ENCODE results near the gene INO80. TPM values are rescaled to one million over a fixed set of nuclear protein-coding genes. Genes with fewer than 3 reads are reported as not detected.
A peak's percentile ranks its signal among the peaks of the same experiment; 100 is the strongest.

Gene INO80
- total RNA-seq, 2 experiments from 2014 or later, result 21.8 to 22.1 TPM

DNA sequence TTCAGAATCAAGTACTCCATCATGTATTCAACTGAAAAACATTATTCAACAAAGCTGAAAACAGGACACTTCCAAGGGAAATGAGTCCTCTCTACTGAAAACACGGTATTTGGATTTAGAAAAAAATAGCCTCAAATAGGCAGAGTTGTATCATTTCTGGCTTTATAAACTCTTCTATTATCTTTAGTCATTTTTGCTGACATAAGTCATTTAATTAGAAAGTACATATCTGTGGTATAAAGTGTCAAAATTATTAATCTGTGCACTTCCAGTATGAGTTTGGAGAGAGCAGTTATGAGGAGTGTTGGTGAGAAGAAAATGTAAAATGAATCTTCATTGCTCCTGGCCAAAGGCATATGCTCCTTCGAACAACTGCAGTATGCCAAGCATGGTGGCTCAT is 59.3 kb downstream of the INO80 start:
- no peak for DNase-seq
- H3K4me1 Mint-ChIP-seq, result no peaks in the 10 kb centered on the region
- H3K9me3 Mint-ChIP-seq, result peaks cover 2% of the 10 kb centered on the region
- no peak overlapping the region for H3K27ac Mint-ChIP-seq
- H3K27me3 Mint-ChIP-seq, result no peaks in the 10 kb centered on the region
- no peak overlapping the region for H3K4me3 Mint-ChIP-seq
- POLR2A ChIA-PET, result no interaction called here
- CTCF ChIA-PET, result no interaction called here
- peaks cover 63% of the 10 kb centered on the region for H3K36me3 Mint-ChIP-seq (ENCODE audit: low read depth)

DNA sequence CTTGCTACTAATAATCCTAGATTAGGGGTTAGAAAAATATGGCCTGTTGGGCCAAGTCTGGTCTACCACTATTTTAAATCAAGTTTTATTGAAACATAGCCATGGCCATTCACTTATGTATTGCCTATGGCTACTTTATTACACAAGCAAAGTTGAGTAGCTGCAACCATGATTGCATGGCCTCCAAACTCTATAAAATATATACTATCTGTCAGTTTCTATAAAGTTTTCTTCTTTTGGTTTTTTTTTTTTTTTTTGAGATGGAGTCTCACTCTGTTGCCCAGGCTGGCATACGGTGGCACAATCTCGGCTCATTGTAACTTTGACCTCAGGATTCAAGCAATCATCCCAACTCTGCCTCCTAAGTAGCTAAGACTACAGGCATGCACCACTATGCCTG is 60.4 kb downstream of the INO80 start:
- no peak for DNase-seq
- Mint-ChIP-seq H3K36me3 (ENCODE audit: low read depth) (peaks cover 59% of the 10 kb centered on the region), H3K27ac (no peak overlapping the region), H3K4me3 (no peak overlapping the region), H3K9me3 (no peaks in the 10 kb centered on the region), H3K4me1 (no peaks in the 10 kb centered on the region), H3K27me3 (no peaks in the 10 kb centered on the region)
- POLR2A ChIA-PET, result no interaction called here
- CTCF ChIA-PET, result interaction anchor here (1.6 kb wide), 1 partner anchor 197 kb away, joined by 3 read pairs; no protein-coding TSS in a partner anchor

DNA sequence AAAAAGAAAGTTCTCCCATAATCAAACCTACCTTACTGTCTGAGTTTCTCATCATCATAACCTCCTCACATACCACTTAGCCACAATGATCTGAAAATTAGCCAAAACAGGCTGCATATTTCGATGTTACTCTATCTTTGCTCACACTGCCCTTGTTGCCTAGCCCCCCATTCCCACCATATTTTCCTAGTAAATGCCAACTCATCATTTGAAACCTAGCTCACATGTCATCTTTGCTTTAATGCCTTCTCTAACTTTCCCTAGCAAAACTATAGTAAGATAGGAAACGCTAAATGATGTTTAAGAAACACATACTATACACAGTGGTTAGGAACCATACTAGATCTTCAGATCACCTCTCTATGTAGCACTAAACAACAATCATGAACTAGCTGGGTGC is 64.9 kb downstream of the INO80 start:
- POLR2A ChIA-PET, result no interaction called here
- H3K36me3 Mint-ChIP-seq (ENCODE audit: low read depth), result peaks cover 49% of the 10 kb centered on the region
- H3K27ac Mint-ChIP-seq, result no peak overlapping the region

DNA sequence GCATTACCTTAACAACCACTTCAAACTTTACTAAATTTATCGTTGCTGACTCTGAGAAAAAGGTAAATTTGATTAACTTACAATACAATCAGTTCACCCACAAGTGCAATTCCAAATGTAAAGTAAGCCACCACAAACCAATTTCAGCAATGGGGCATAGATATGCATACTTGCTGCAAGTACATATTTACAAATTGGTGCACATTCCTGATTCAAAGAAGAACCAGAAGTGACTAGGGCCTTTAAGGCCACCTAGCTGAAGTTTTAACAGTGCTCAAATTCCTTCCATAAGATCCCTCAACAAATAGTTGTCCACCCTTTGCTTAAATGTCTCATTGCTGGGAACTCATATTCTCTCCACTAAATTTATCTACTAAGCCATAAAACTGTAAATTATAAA is 67.2 kb downstream of the INO80 start:
- H3K27ac Mint-ChIP-seq, result no peak overlapping the region
- no peak overlapping the region for H3K4me3 Mint-ChIP-seq
- H3K4me1 Mint-ChIP-seq, result no peaks in the 10 kb centered on the region
- CTCF ChIA-PET, result no interaction called here
- DNase-seq, result no peak
- H3K9me3 Mint-ChIP-seq, result no peaks in the 10 kb centered on the region
- no peaks in the 10 kb centered on the region for H3K27me3 Mint-ChIP-seq
- H3K36me3 Mint-ChIP-seq (ENCODE audit: low read depth), result peaks cover 60% of the 10 kb centered on the region
- POLR2A ChIA-PET, result no interaction called here

More for the DNA sequence above, 64.9 kb downstream of the INO80 start:
- no peaks in the 10 kb centered on the region for H3K4me1 Mint-ChIP-seq
- CTCF ChIA-PET, result interaction anchor here (0.9 kb wide), 1 partner anchor 110 kb away, joined by 3 read pairs; no protein-coding TSS in a partner anchor
- no peaks in the 10 kb centered on the region for H3K27me3 Mint-ChIP-seq
- no peak for DNase-seq
- no peak overlapping the region for H3K4me3 Mint-ChIP-seq
- no peaks in the 10 kb centered on the region for H3K9me3 Mint-ChIP-seq

DNA sequence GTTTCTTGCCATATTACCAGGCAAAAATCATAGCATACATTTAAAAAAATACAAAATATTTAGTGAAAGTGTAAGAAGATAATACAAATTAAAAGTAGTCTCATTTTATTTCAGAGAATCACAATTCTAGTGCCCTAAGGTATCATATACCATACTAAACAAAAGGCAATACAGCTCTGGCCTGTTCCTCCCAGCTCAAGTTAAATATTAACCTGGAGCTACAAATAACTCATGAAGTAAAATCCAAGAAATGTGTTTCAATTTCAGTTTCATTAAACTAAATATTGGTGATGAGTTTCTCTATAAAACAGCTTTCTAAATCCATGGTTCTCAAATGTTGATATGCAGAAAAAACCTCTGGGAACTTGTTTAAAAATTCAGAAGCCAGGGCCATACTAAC is 67.7 kb downstream of the INO80 start:
- Mint-ChIP-seq H3K27me3 (no peaks in the 10 kb centered on the region), H3K4me3 (no peak overlapping the region), H3K27ac (no peak overlapping the region), H3K9me3 (no peaks in the 10 kb centered on the region), H3K36me3 (ENCODE audit: low read depth) (peaks cover 60% of the 10 kb centered on the region), H3K4me1 (peaks cover 2% of the 10 kb centered on the region)
- ChIA-PET CTCF (no interaction called here), POLR2A (no interaction called here)
- DNase-seq, result no peak

DNA sequence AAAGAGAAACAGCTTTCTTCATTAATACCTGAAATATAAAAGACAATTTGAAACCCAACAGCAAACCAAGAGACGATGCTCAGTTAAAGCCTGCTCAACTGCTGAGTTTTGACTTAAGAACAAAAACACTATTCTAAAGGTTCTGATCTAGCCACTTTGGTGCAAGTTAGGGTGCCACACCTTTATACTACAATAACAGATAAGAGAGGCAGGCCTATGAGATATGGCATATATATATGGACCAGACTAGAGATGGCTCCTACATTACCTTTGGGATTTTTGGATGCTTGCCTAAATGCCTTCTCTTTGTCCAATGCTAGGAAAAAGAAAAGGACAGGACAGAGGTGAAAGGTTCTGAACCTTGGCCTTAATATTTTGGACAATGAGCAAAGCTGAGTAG is 68.6 kb downstream of the INO80 start:
- peaks cover 67% of the 10 kb centered on the region for H3K36me3 Mint-ChIP-seq (ENCODE audit: low read depth)
- ChIA-PET POLR2A (no interaction called here), CTCF (no interaction called here)
- no peak overlapping the region for H3K4me3 Mint-ChIP-seq
- no peaks in the 10 kb centered on the region for H3K9me3 Mint-ChIP-seq
- no peak for DNase-seq
- H3K27ac Mint-ChIP-seq, result no peak overlapping the region
- peaks cover 2% of the 10 kb centered on the region for H3K4me1 Mint-ChIP-seq
- no peaks in the 10 kb centered on the region for H3K27me3 Mint-ChIP-seq

DNA sequence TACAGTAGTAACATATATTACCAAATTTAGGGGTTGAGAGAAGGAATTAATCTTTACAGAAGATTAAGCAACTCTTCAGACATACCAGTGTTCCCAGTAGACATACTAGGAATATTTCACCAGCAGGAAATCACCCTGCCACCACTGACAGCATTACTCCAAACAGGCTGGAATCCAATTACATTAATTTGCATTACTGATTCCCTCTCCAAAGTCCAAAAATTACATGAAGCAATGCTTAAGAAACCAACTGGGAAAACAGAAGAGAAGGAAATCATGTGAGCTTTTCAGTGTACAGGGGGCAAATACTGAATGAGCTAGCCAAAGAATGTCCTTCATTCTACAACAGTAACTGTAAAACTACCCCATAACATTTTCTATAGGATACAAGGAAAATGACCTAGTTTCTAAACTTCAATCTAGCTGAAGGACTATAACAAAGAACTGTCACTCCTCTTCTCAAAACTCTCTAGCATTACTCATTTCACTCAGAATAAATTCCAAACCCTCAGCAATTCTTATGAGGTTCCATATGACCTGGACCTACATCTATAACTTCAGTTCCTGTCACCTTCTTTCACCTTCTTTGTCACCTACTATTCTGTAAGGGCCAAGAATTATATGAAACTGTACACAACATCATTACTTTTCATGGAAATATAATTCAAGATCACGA is 72.7 kb downstream of the INO80 start:
- POLR2A ChIA-PET, result interaction anchor here (0.7 kb wide), 1 partner anchor 52 kb away, joined by 3 read pairs; no protein-coding TSS in a partner anchor
- CTCF ChIA-PET, result interaction anchor here (1.4 kb wide), 1 partner anchor 142 kb away, joined by 5 read pairs; no protein-coding TSS in a partner anchor
- Mint-ChIP-seq H3K27ac (no peak overlapping the region), H3K36me3 (ENCODE audit: low read depth) (peaks cover 52% of the 10 kb centered on the region), H3K27me3 (no peaks in the 10 kb centered on the region), H3K4me3 (no peak overlapping the region), H3K4me1 (peaks cover 2% of the 10 kb centered on the region), H3K9me3 (no peaks in the 10 kb centered on the region)
- DNase-seq, result no peak

DNA sequence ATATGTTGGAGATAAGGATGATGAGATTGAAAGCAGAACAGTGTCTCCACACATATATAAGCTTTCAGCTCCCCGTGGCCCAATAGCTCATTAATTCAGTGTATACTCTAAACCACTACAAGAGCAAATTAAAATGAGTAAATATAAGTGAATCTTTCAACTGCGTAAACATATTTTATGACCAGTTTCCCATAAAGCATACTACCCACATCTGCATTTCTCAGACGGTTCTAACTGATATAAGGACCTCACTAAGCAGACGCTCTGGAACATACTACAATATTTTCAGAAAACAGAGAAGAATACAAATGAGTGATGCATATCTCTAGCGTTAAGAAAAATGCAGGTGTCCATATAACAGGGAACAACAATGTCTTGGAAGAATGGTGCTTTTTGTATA is 73.2 kb downstream of the INO80 start:
- no peak for DNase-seq
- Mint-ChIP-seq H3K4me3 (no peak overlapping the region), H3K36me3 (ENCODE audit: low read depth) (peaks cover 54% of the 10 kb centered on the region), H3K4me1 (peaks cover 2% of the 10 kb centered on the region), H3K9me3 (no peaks in the 10 kb centered on the region), H3K27me3 (no peaks in the 10 kb centered on the region), H3K27ac (no peak overlapping the region)
- POLR2A ChIA-PET, result interaction anchor here (0.7 kb wide), 1 partner anchor 53 kb away, joined by 3 read pairs; no protein-coding TSS in a partner anchor
- CTCF ChIA-PET, result interaction anchor here (1.4 kb wide), 1 partner anchor 143 kb away, joined by 5 read pairs; no protein-coding TSS in a partner anchor

DNA sequence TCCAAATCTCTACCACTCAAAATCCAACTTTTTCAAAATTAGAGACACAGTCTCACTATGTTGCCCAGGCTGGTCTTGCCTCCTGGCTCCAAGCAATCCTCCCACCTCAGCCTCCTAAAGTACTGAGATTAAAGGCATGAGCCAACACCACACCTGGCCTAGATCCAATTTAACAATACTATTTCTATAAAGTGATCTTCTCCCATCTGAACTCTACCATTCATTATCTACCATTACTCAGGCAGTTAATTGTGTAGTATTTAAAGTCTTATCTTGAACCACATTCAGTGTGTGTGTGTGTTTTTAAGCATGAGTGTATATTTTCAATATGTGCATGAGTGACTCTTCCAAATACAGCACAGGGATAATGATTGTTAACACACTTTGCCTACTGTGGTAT is 77.0 kb downstream of the INO80 start:
- Mint-ChIP-seq H3K4me1 (peaks cover 2% of the 10 kb centered on the region), H3K36me3 (ENCODE audit: low read depth) (peaks cover 35% of the 10 kb centered on the region), H3K4me3 (no peak overlapping the region), H3K27me3 (no peaks in the 10 kb centered on the region), H3K27ac (no peak overlapping the region), H3K9me3 (no peaks in the 10 kb centered on the region)
- POLR2A ChIA-PET, result no interaction called here
- no peak for DNase-seq
- CTCF ChIA-PET, result no interaction called here

DNA sequence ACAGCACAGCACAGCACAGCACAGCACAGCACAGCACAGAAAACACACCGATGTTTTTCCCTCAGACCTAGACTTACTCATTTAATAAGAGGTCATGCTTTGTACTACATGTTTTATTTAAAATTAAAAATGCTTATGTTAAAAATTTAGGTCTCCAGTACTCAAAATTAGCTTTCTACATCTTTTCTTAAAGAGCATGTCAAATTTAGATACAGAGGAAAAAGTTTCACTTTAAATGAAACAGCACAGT is 84.1 kb downstream of the INO80 start:
- H3K36me3 Mint-ChIP-seq (ENCODE audit: low read depth), result peaks cover 13% of the 10 kb centered on the region
- peaks cover 10% of the 10 kb centered on the region for H3K4me1 Mint-ChIP-seq
- H3K9me3 Mint-ChIP-seq, result no peaks in the 10 kb centered on the region
- H3K27ac Mint-ChIP-seq, result peak overlapping the region; percentile 5
- POLR2A ChIA-PET, result no interaction called here
- CTCF ChIA-PET, result interaction anchor here (0.7 kb wide), 1 partner anchor 20 kb away, joined by 3 read pairs; no protein-coding TSS in a partner anchor
- no peak overlapping the region for H3K4me3 Mint-ChIP-seq
- DNase-seq, result no peak
- no peaks in the 10 kb centered on the region for H3K27me3 Mint-ChIP-seq

DNA sequence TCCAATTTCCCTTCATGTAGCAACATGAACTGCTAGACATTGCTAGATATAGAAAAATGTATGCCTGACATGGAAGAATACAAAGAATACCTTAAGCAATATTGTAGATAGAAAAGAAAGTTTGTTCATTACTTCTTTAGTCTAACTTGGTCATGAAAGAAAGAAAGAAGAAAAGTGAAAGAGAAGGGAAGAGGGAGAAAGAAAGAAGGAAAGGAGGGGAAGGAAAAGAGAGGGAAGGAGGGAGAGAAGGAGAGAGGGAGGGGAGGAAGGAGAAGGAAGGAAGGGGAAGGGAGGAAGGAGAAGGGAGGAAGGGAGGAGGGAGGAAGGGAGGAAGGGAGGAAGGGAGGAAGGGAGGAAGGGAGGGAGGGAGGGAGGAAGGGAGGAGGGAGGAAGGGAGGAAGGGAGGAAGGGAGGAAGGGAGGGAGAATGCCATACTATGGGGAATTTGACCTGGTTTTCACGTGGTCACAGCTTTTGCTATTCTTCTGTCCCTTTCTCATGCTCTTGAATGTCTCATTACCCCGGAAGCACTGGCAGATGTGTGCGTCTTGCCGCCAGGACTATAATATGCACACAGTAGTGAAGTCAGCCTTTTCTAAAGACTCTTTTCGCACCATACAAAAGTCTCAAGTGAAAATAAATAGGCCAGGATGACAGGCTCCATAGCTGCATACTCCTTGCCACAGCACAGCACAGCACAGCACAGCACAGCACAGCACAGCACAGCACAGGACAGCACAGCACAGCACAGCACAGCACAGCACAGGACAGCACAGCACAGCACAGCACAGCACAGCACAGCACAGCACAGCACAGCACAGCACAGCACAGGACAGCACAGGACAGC is 84.6 kb downstream of the INO80 start:
- Mint-ChIP-seq H3K27ac (peak overlapping the region; percentile 58), H3K4me1 (peaks cover 10% of the 10 kb centered on the region), H3K36me3 (ENCODE audit: low read depth) (peaks cover 18% of the 10 kb centered on the region), H3K27me3 (no peaks in the 10 kb centered on the region), H3K4me3 (no peak overlapping the region), H3K9me3 (no peaks in the 10 kb centered on the region)
- DNase-seq, result no peak
- ChIA-PET POLR2A (no interaction called here), CTCF (no interaction called here)

DNA sequence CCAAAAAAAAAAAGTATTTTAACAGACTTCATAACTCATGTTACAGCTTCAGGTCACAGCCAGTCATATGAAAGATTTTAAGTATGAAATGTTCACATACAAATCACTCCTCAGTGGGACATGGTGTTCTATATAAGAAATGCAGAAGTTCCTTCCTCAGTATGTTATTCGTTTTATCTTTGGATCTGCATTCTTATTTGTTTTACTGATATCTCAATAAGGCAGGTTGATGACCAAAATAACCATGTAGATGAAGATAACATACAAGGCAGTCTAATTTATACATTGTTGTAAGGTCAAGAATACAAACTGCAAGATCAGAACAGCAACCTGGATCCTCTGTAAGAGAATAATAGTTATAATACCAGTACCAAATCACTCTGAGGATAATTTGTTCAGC is 87.2 kb downstream of the INO80 start:
- peaks cover 25% of the 10 kb centered on the region for H3K36me3 Mint-ChIP-seq (ENCODE audit: low read depth)
- no peak overlapping the region for H3K27ac Mint-ChIP-seq
- H3K4me1 Mint-ChIP-seq, result peaks cover 10% of the 10 kb centered on the region
- ChIA-PET CTCF (interaction anchor here (1.1 to 1.6 kb wide), 2 partner anchors 10 to 126 kb away, joined by 3 to 5 read pairs; no protein-coding TSS in a partner anchor), POLR2A (no interaction called here)
- no peaks in the 10 kb centered on the region for H3K27me3 Mint-ChIP-seq
- no peaks in the 10 kb centered on the region for H3K9me3 Mint-ChIP-seq
- no peak overlapping the region for H3K4me3 Mint-ChIP-seq
- no peak for DNase-seq

DNA sequence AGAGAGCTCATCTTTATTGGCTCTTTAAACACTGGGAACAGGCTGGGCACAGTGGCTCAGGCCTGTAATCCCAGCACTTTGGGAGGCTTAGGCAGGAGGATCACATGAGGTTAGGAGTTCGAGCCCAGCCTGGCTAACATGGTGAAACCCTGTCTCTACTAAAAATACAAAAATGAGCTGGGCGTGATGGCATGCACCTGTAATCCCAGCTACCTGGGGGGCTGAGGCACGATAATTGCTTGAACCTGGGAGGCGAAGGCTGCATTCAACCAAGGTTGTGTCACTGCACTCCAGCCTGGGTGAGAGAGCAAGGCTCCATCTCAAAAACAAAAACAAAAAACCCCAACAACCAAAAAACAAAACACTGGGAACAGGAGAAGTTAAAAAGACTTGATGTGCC is 90.7 kb downstream of the INO80 start:
- no peak for DNase-seq
- H3K27ac Mint-ChIP-seq, result no peak overlapping the region
- no peaks in the 10 kb centered on the region for H3K27me3 Mint-ChIP-seq
- H3K36me3 Mint-ChIP-seq (ENCODE audit: low read depth), result peaks cover 33% of the 10 kb centered on the region
- ChIA-PET POLR2A (interaction anchor here (0.7 kb wide), 1 partner anchor 11 kb away, joined by 3 read pairs; no protein-coding TSS in a partner anchor), CTCF (interaction anchor here (1.1 to 3.0 kb wide), 2 partner anchors 84 to 120 kb away, joined by 3 to 16 read pairs; no protein-coding TSS in a partner anchor)
- no peak overlapping the region for H3K4me3 Mint-ChIP-seq
- H3K9me3 Mint-ChIP-seq, result no peaks in the 10 kb centered on the region
- H3K4me1 Mint-ChIP-seq, result no peaks in the 10 kb centered on the region
